HepG2 (cell line): ENCODE results near the gene NCAPD2. TPM values are rescaled to one million over a fixed set of nuclear protein-coding genes. Genes with fewer than 3 reads are reported as not detected.
A peak's percentile ranks its signal among the peaks of the same experiment; 100 is the strongest.

Experiments
- KDM5A ChIP-seq: fragments of 200-600 bp; sonication (generic); IDR thresholded peaks from 2 replicates; pipeline ENCODE4 v1.7.0; 2018; ENCODE audit warnings: antibody characterized with exemption, mild to moderate bottlenecking, low read length, borderline replicate concordance
- NONO ChIP-seq, 2 experiments: fragments of 450-650 bp in 1 of 2; sonication (generic) in 1 of 2; formaldehyde crosslinking in 1 of 2; IDR thresholded peaks in 1 of 2; conservative IDR thresholded peaks in 1 of 2; 2 replicates each; pipeline versions ENCODE4 v1.6.1 to v1.8.0; 2017 to 2022; ENCODE audit warnings: mild to moderate bottlenecking in 1 of 2, missing genetic modification reagents in 1 of 2, moderate library complexity in 1 of 2
- PHF21A ChIP-seq: sonication (generic); formaldehyde crosslinking; IDR thresholded peaks from 2 replicates; pipeline ENCODE4 v1.5.0; 2020; ENCODE audit warnings: mild to moderate bottlenecking, missing genetic modification reagents
- RBM39 ChIP-seq: fragments of 200-400 bp; formaldehyde crosslinking; IDR thresholded peaks from one replicate; pipeline ENCODE4 v1.6.1; 2018; ENCODE audit warnings: antibody characterized with exemption, mild to moderate bottlenecking, low read depth, low read length; ENCODE audit not compliant: poor library complexity, severe bottlenecking
- RFXANK ChIP-seq: IDR thresholded peaks from 2 replicates; pipeline ENCODE4 v1.6.1; 2016
- SALL1 ChIP-seq: sonication (generic); formaldehyde crosslinking; IDR thresholded peaks from 2 replicates; pipeline ENCODE4 v1.8.0; 2022; ENCODE audit warnings: mild to moderate bottlenecking, missing genetic modification reagents
- TAF15 ChIP-seq: fragments of 200-400 bp; formaldehyde crosslinking; IDR thresholded peaks from one replicate; pipeline ENCODE4 v1.6.1; 2018; ENCODE audit warnings: mild to moderate bottlenecking, low read depth, low read length; ENCODE audit not compliant: poor library complexity, severe bottlenecking
- ZBTB2 ChIP-seq: sonication (generic); formaldehyde crosslinking; IDR thresholded peaks from 2 replicates; pipeline ENCODE4 v1.8.0; 2022; ENCODE audit warnings: low read depth, missing genetic modification reagents
- ZNF556 ChIP-seq: sonication (generic); formaldehyde crosslinking; IDR thresholded peaks from 2 replicates; pipeline ENCODE4 v1.4.0; 2020; ENCODE audit warnings: mild to moderate bottlenecking, missing genetic modification reagents, borderline replicate concordance
- ZNF784 ChIP-seq: sonication (generic); formaldehyde crosslinking; IDR thresholded peaks from 2 replicates; pipeline ENCODE4 v1.5.1; 2020; ENCODE audit warnings: missing genetic modification reagents, mild to moderate bottlenecking, borderline replicate concordance
- ZNF788 ChIP-seq: sonication (generic); formaldehyde crosslinking; IDR thresholded peaks from 2 replicates; pipeline ENCODE4 v1.5.0; 2020; ENCODE audit warnings: mild to moderate bottlenecking, missing genetic modification reagents, borderline replicate concordance
- ZNF839 ChIP-seq: sonication (generic); formaldehyde crosslinking; IDR thresholded peaks from 2 replicates; pipeline ENCODE4 v1.4.0; 2020; ENCODE audit warnings: missing genetic modification reagents, mild to moderate bottlenecking, borderline replicate concordance
- polyA plus RNA-seq, 8 experiments: library from polyadenylated mRNA; depleted of rRNA in 3 of 8; stranded (reverse) in 7 of 8; unstranded in 1 of 8; fragments of >200 nt; fragmentation: Illumina TruSeq in 4 of 8; extraction: Trizol in 4 of 8; gene quantifications; 2 replicates each; pipeline versions ENCODE4 v1.2.1 to v1.2.3, GENCODE V29; 2011 to 2016; ENCODE audit warnings: low read depth in 4 of 8, missing spikeins in 1 of 8, mixed read lengths in 1 of 8; ENCODE audit not compliant: insufficient read depth in 1 of 8
- total RNA-seq, 5 experiments: library from RNA; depleted of rRNA; stranded (reverse); fragments of >200 nt; fragmentation: Illumina TruSeq; extraction: Trizol; gene quantifications; 2 replicates each; pipeline ENCODE4 v1.2.3, GENCODE V29; 2016; ENCODE audit warnings: low read depth in 1 of 5
- TF ChIP-seq, protein P1 (sequence below): sonication (generic); formaldehyde crosslinking; IDR thresholded peaks from 2 replicates; pipeline ENCODE4 v1.5.1; 2020; ENCODE audit warnings: mild to moderate bottlenecking, missing genetic modification reagents, moderate library complexity

NCAPD2 gene
- total and polyA plus RNA-seq, 2 of the 13 experiments (the other 11 are each of a cell fraction or from before 2014, with no cell fraction given) = 51.1 to 65.6 TPM

- TF ChIP-seq ZNF839 = 0 out of 2 replicates have a peak, but pooled peaks have one; percentile 49
- TF ChIP-seq RFXANK (CRISPR knock-in tag) = no peak
- 0 out of 2 replicates have a peak, but pooled peaks have one; percentile 10 for TF ChIP-seq ZNF788 (CRISPR knock-in tag)
- TF ChIP-seq TAF15 = no peak
- TF ChIP-seq SALL1 (CRISPR knock-in tag) = 0 out of 2 replicates have a peak, but pooled peaks have one; percentile 13
- no peak for TF ChIP-seq NONO (IDR thresholded peaks at IDR 0.05)
- 0 out of 2 replicates have a peak, but pooled peaks have one; percentile 17 for TF ChIP-seq NONO (CRISPR knock-in tag; conservative IDR thresholded peaks at IDR 0.05)
- TF ChIP-seq ZNF556 = no peak
- TF ChIP-seq RBM39 = no peak
- peak; percentile 77; the same call in 1 of the 2 replicates for TF ChIP-seq ZNF784 (CRISPR knock-in tag)
- TF ChIP-seq KDM5A = no peak
- TF ChIP-seq ZBTB2 = no peak
- TF ChIP-seq, protein P1, sequence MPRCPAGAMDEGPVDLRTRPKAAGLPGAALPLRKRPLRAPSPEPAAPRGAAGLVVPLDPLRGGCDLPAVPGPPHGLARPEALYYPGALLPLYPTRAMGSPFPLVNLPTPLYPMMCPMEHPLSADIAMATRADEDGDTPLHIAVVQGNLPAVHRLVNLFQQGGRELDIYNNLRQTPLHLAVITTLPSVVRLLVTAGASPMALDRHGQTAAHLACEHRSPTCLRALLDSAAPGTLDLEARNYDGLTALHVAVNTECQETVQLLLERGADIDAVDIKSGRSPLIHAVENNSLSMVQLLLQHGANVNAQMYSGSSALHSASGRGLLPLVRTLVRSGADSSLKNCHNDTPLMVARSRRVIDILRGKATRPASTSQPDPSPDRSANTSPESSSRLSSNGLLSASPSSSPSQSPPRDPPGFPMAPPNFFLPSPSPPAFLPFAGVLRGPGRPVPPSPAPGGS (CRISPR knock-in tag) = 0 out of 2 replicates have a peak, but pooled peaks have one; percentile 24
- no peak for TF ChIP-seq PHF21A
Measured at GRCh38 chr12:6452245-6452943, 41.5 kb upstream of the NCAPD2 start (continued).
